Osteoblast (primary cell): ENCODE measurements around the gene PIEZO1. TPM values are rescaled to one million over a fixed set of nuclear protein-coding genes. Genes with fewer than 3 reads are reported as not detected.

Experiments used
- DNase-seq: peaks from one replicate; pipeline ENCODE4 v3.0.0; 2011; ENCODE audit warnings: low spot score, mixed read lengths; ENCODE audit not compliant: insufficient read length; ENCODE audit errors: missing footprints
- H2AFZ ChIP-seq: 2 replicates; pipeline ENCODE4 v1.6.0; 2011; ENCODE audit warnings: mild to moderate bottlenecking, low read length
- H3K27ac ChIP-seq: 2 replicates; pipeline ENCODE4 v1.5.1; 2011; ENCODE audit warnings: mild to moderate bottlenecking, low read depth, low read length, moderate library complexity
- H3K27me3 ChIP-seq: 2 replicates; pipeline ENCODE4 v1.6.0; 2012; ENCODE audit warnings: mild to moderate bottlenecking, control low read depth, inconsistent platforms, low read length, moderate library complexity; ENCODE audit not compliant: insufficient read depth
- H3K36me3 ChIP-seq: 2 replicates; pipeline ENCODE4 v1.5.1; 2011; ENCODE audit warnings: mild to moderate bottlenecking, low read length, control low read depth, moderate library complexity; ENCODE audit not compliant: insufficient read depth
- H3K4me1 ChIP-seq: 2 replicates; pipeline ENCODE4 v1.5.1; 2011; ENCODE audit warnings: mild to moderate bottlenecking, low read length, control low read depth, moderate library complexity; ENCODE audit not compliant: insufficient read depth
- H3K4me2 ChIP-seq: 2 replicates; pipeline ENCODE4 v1.6.0; 2011; ENCODE audit warnings: mild to moderate bottlenecking, low read length; ENCODE audit not compliant: insufficient read depth
- H3K4me3 ChIP-seq: fragments of 200-600 bp; sonication (generic); 3 replicates; pipeline ENCODE4 v1.5.1; 2012; ENCODE audit warnings: mild to moderate bottlenecking, low read length, inconsistent platforms; ENCODE audit not compliant: insufficient read depth
- H3K79me2 ChIP-seq: 2 replicates; pipeline ENCODE4 v1.6.0; 2012; ENCODE audit warnings: mild to moderate bottlenecking, low read length, control low read depth, inconsistent platforms; ENCODE audit not compliant: insufficient read depth
- H3K9me3 ChIP-seq: 2 replicates; pipeline ENCODE4 v1.5.1; 2011; ENCODE audit warnings: low read depth, low read length, control low read depth
- H4K20me1 ChIP-seq: 2 replicates; pipeline ENCODE4 v1.6.0; 2012; ENCODE audit warnings: mild to moderate bottlenecking, low read length, control low read depth; ENCODE audit not compliant: insufficient read depth
- total RNA-seq: library from RNA; depleted of rRNA; stranded (reverse); fragments of >200 nt; gene quantifications from 2 replicates; pipeline ENCODE4 v1.2.3, GENCODE V29; 2012
- TF ChIP-seq, protein P1 (sequence below): IDR thresholded peaks from 2 replicates; pipeline ENCODE4 v1.5.1; 2011; ENCODE audit warnings: mild to moderate bottlenecking, low read depth, low read length, moderate library complexity; ENCODE audit errors: extremely low read depth

PIEZO1 gene
- total RNA-seq, 1 donor, result 207 TPM

DNA sequence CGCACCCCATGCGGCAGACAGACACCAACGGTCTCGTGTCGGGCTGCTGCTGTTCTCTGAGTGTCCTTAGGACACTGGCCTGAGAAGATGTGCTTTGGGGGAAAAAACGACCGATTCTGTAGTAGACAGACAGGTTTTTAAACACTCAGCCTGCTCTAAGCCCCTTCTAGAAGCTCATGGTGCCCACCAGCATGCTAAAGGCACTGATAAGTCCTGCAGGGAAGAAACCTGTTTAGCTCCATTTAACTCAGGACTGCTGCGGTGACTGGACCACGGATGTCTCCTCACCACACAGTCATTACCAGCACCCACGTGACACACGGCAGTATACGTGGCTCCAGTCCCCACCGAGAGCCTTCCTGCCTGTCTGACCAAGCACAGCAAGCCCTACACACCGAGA lies 45.8 kb upstream of the PIEZO1 start:
- no peaks in the 10 kb centered on the region for H4K20me1 ChIP-seq
- H3K36me3 ChIP-seq, result no peaks in the 10 kb centered on the region
- no peaks in the 10 kb centered on the region for H3K9me3 ChIP-seq
- H3K4me3 ChIP-seq, result no peak overlapping the region
- no peak overlapping the region for H3K4me2 ChIP-seq
- TF ChIP-seq, protein P1, sequence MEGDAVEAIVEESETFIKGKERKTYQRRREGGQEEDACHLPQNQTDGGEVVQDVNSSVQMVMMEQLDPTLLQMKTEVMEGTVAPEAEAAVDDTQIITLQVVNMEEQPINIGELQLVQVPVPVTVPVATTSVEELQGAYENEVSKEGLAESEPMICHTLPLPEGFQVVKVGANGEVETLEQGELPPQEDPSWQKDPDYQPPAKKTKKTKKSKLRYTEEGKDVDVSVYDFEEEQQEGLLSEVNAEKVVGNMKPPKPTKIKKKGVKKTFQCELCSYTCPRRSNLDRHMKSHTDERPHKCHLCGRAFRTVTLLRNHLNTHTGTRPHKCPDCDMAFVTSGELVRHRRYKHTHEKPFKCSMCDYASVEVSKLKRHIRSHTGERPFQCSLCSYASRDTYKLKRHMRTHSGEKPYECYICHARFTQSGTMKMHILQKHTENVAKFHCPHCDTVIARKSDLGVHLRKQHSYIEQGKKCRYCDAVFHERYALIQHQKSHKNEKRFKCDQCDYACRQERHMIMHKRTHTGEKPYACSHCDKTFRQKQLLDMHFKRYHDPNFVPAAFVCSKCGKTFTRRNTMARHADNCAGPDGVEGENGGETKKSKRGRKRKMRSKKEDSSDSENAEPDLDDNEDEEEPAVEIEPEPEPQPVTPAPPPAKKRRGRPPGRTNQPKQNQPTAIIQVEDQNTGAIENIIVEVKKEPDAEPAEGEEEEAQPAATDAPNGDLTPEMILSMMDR, result no peak
- H3K27me3 ChIP-seq, result no peaks in the 10 kb centered on the region
- no peaks in the 10 kb centered on the region for H3K4me1 ChIP-seq
- H3K27ac ChIP-seq, result no peak overlapping the region
- H3K79me2 ChIP-seq, result no peaks in the 10 kb centered on the region
- H2AFZ ChIP-seq, result no peak overlapping the region
- no peak for DNase-seq

DNA sequence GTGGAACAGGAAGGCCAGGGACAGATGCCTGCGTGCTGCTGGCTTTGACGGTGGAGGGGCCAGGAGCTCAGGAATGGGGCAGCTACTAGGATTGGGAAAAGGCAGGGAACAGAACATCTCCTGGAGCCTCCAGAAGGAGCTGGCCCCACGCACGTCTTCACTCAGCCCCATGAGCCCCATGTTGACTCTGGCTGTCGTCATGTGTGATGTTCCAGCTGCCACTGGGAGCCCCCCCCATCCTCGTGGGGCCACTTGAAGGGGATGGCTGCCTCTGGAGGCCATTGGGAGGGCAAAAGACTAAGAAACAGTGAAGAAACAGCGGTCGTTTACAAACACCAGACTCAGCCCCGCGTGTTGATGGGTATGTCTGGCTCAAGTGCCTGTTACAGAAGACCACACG lies 45.2 kb upstream of the PIEZO1 start:
- H3K4me3 ChIP-seq, result no peak overlapping the region
- no peaks in the 10 kb centered on the region for H3K79me2 ChIP-seq
- no peaks in the 10 kb centered on the region for H4K20me1 ChIP-seq
- TF ChIP-seq, protein P1, result no peak
- no peaks in the 10 kb centered on the region for H3K36me3 ChIP-seq
- H3K27ac ChIP-seq, result no peak overlapping the region
- H3K4me1 ChIP-seq, result no peaks in the 10 kb centered on the region
- H3K27me3 ChIP-seq, result no peaks in the 10 kb centered on the region
- DNase-seq, result no peak
- no peak overlapping the region for H3K4me2 ChIP-seq
- no peaks in the 10 kb centered on the region for H3K9me3 ChIP-seq
- H2AFZ ChIP-seq, result no peak overlapping the region

DNA sequence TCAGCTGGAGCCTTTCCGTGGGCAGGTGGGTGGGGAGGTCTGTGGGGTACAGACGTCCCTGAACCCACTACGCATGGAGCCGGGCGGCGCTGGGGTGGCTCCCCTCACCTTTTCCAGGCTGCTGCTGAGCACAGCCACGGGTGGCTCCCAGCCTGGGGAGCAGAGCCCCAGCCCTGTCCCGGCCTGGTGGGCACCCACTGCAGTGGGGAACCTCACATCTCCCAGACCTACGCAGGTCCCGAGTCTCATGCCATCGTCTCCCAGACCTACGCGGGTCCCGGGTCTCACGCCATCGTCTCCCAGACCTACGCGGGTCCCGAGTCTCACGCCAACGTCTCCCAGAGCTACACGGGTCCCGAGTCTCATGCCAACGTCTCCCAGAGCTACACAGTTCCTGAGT lies 43.7 kb upstream of the PIEZO1 start:
- Histone ChIP-seq H3K9me3 (no peaks in the 10 kb centered on the region), H3K36me3 (no peaks in the 10 kb centered on the region), H3K27me3 (no peaks in the 10 kb centered on the region), H3K4me1 (no peaks in the 10 kb centered on the region), H3K27ac (no peak overlapping the region), H4K20me1 (no peaks in the 10 kb centered on the region), H3K79me2 (no peaks in the 10 kb centered on the region), H2AFZ (no peak overlapping the region), H3K4me2 (no peak overlapping the region), H3K4me3 (no peak overlapping the region)
- no peak for DNase-seq
- TF ChIP-seq, protein P1, result no peak

DNA sequence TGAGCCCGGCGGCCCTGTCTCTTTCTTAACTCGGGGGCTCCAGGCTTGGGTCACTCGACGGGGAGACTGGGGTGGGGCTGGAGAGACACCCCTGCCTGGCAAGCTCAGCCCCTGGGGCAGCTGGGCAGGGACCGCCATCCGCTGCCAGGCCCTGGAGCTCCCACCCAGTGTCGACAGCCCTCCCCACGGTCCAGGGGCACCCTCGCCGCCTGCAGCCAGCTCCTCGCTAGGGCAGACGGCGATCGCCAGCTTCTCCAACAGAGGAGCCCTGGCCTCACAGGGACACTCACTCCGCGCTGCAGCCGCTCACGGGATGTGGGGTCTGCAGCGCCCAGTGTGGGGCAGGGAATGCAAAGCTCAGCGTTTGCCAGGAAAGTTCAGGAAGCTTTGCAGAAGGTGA lies 42.7 kb upstream of the PIEZO1 start:
- H3K9me3 ChIP-seq, result no peaks in the 10 kb centered on the region
- no peak for DNase-seq
- TF ChIP-seq, protein P1, result no peak
- H3K36me3 ChIP-seq, result no peaks in the 10 kb centered on the region
- H3K27ac ChIP-seq, result no peak overlapping the region
- H3K4me3 ChIP-seq, result no peak overlapping the region
- H3K79me2 ChIP-seq, result no peaks in the 10 kb centered on the region
- H3K4me1 ChIP-seq, result no peaks in the 10 kb centered on the region
- no peaks in the 10 kb centered on the region for H3K27me3 ChIP-seq
- H4K20me1 ChIP-seq, result no peaks in the 10 kb centered on the region
- H3K4me2 ChIP-seq, result no peak overlapping the region
- no peak overlapping the region for H2AFZ ChIP-seq
